DND-41 (cell line): ENCODE results near the gene DSCAM.

ENCODE experiments used
- CTCF ChIP-seq: IDR thresholded peaks from 2 replicates; pipeline ENCODE4 v1.5.1; 2012; ENCODE audit warnings: borderline replicate concordance, low read length, moderate library complexity, mild to moderate bottlenecking; ENCODE audit not compliant: poor library complexity, severe bottlenecking; ENCODE audit errors: extremely low read depth
- EZH2 ChIP-seq: IDR thresholded peaks from 3 replicates; pipeline ENCODE4 v1.6.1; 2012; ENCODE audit warnings: borderline replicate concordance, low read depth, mild to moderate bottlenecking, moderate library complexity, low read length, inconsistent platforms; ENCODE audit not compliant: severe bottlenecking

- TF ChIP-seq EZH2 (no peak), CTCF (no peak)
Measured at GRCh38 chr21:40165773-40166070, 681.2 kb downstream of the DSCAM start.
